ENCODE data around the gene LAMC2. TPM values are rescaled to one million over a fixed set of nuclear protein-coding genes. Genes with fewer than 3 reads are reported as not detected.

The LAMC2 gene
- total RNA-seq, 5 donors from 2014 or later (not counting 1 experiment from before 2014, with no cell fraction given): 0.03 to 0.15 (median 0.09) TPM; not detected in 2

GRCh38 chr1:183275322-183275721, 89.3 kb downstream of the LAMC2 start:
- H3K36me3 ChIP-seq (ENCODE audit: control insufficient read depth in 2 of 2, extremely low read depth in 1 of 2, insufficient read depth in 1 of 2, low read length in 1 of 2): no peaks in the 10 kb centered on the region
- ChIA-PET POLR2A (no interaction called here), CTCF (interaction anchor here in 1 of 2 donors (0.6 to 1.0 kb wide), 2 partner anchors 8 to 672 kb away, joined by 3 read pairs; no protein-coding TSS in a partner anchor)
- no CpG with 5 or more reads among the region's 3 CpGs for WGBS (ENCODE audit: insufficient coverage)
- Mint-ChIP-seq H3K4me3 (no peak overlapping the region), H3K27me3 (peaks cover 5 to 15% of the 10 kb centered on the region in 2 donors), H3K9me3 (no peaks in the 10 kb centered on the region), H3K4me1 (peaks cover 0 to 6% (median 6%) of the 10 kb centered on the region in 3 donors), H3K27ac (no peak overlapping the region), H3K36me3 (no peaks in the 10 kb centered on the region)
- H3K4me1 ChIP-seq (ENCODE audit: control insufficient read depth in 1 of 2, extremely low read depth in 1 of 2, insufficient read depth in 2 of 2, low read length in 2 of 2): no peaks in the 10 kb centered on the region
- no peak for DNase-seq
- no peak overlapping the region for H3K4me3 ChIP-seq (ENCODE audit: control insufficient read depth in 1 of 2, extremely low read depth in 1 of 2, low read length in 1 of 2)
- H3K27ac ChIP-seq (ENCODE audit: low read length): no peak overlapping the region
- no peak for ATAC-seq (replicated peaks in 1 of 4)
- peaks cover 0 to 7% of the 10 kb centered on the region in 2 experiments for H3K27me3 ChIP-seq (replicated peaks in 1 of 2; ENCODE audit: control insufficient read depth in 2 of 2, extremely low read depth in 1 of 2, insufficient read depth in 2 of 2, low read length in 1 of 2)
- H3K9me3 ChIP-seq: no peaks in the 10 kb centered on the region

DNA sequence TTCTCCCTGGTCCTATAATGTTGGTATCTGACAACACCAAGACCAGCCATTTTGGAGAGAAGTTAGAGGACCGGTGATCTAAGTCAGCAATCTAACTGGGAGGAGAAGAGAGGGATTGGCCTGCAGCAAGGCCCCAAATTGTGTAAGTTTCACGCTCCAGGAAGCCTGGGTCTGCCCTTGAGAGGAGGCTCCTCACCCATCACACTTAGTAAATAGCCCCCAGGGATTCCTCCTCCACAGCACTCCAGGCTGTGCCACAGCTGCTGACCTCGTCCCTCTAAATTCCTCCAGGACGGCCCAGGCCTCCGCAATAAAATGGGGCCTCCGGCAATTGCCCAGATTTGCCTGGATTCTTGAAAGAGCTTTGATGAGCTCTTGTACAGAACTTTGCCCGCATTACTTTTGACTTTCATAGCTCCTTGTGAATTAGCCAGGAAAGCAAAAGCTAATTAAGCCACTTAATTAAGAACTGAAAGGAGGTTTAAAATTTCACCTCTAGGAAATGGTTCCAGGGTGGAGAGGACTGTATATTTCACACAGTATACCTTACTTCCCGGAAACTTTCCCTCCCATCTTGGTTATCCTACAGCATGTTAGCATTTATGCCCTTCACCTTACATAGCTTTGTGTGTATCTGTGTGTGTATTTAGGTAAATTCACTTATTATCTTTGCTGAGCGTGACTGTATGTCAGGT, 90.5 kb downstream of the LAMC2 start:
- Histone ChIP-seq H3K4me1 (ENCODE audit: control insufficient read depth in 1 of 2, extremely low read depth in 1 of 2, insufficient read depth in 2 of 2, low read length in 2 of 2) (no peaks in the 10 kb centered on the region), H3K27ac (ENCODE audit: low read length) (no peak overlapping the region), H3K4me3 (ENCODE audit: control insufficient read depth in 1 of 2, extremely low read depth in 1 of 2, low read length in 1 of 2) (no peak overlapping the region), H3K36me3 (ENCODE audit: control insufficient read depth in 2 of 2, extremely low read depth in 1 of 2, insufficient read depth in 1 of 2, low read length in 1 of 2) (no peaks in the 10 kb centered on the region), H3K27me3 (replicated peaks in 1 of 2; ENCODE audit: control insufficient read depth in 2 of 2, extremely low read depth in 1 of 2, insufficient read depth in 2 of 2, low read length in 1 of 2) (peaks cover 0 to 7% of the 10 kb centered on the region in 2 experiments), H3K9me3 (no peaks in the 10 kb centered on the region)
- Mint-ChIP-seq H3K4me1 (peaks cover 0 to 9% (median 6%) of the 10 kb centered on the region in 3 donors), H3K9me3 (no peaks in the 10 kb centered on the region), H3K27ac (no peak overlapping the region), H3K36me3 (no peaks in the 10 kb centered on the region), H3K4me3 (no peak overlapping the region), H3K27me3 (peaks cover 4 to 11% of the 10 kb centered on the region in 2 donors)
- DNase-seq (no peak), ATAC-seq (replicated peaks in 1 of 4) (no peak)
- WGBS (ENCODE audit: insufficient coverage): 96% methylated on average over 4 of the region's 9 CpGs
- POLR2A ChIA-PET: interaction anchor here in 1 of 2 donors (0.6 kb wide), 1 partner anchor 65 kb away, joined by 4 read pairs; no protein-coding TSS in a partner anchor
- CTCF ChIA-PET: interaction anchor here in 1 of 2 donors (0.9 kb wide), 1 partner anchor 639 kb away, joined by 4 read pairs; no protein-coding TSS in a partner anchor

DNA sequence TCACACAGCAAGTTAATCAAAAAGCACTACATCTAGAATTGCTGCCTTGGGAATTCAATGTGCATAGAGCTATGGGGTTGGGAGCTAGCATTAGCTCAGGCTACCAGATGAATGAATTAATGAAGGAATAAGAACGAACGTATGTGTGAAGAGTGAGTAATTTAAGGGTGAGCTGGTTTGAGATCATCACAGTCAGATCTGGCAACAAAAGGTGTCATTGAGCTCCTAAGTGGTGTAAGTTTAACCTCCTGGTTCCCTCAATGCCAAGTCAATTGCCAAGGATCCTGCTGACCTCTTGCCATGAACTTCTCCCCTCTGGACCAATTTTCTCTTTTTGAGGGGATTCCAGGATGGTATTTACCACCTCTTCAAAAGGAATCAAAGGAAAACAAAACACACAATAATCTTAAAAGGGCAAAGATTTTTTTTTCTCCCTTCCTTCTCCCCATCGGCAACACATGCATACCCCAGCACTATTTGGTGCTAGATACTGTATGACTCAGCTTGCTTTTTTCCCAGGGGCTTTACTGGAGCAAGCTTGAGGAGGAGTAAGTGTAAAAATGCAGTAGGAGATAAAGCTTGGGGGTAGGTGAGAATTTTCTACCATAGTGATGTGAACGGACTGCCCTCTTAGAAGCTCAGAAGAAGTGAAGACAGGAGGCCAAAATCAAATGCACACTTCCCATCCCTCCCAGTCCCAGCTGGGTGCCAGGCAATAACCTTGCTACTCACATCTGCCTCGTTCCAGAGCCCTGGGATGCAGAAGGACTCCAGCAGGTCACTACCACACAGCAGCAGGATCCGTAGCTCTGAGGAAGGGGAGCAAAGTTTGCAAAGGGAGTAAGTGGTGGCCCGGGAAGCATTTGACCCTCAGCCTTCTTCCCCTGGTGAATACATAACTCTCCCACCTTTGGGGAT, 92.0 kb downstream of the LAMC2 start:
- Histone ChIP-seq H3K4me1 (ENCODE audit: control insufficient read depth in 1 of 2, extremely low read depth in 1 of 2, insufficient read depth in 2 of 2, low read length in 2 of 2) (no peaks in the 10 kb centered on the region), H3K9me3 (no peaks in the 10 kb centered on the region), H3K36me3 (ENCODE audit: control insufficient read depth in 2 of 2, extremely low read depth in 1 of 2, insufficient read depth in 1 of 2, low read length in 1 of 2) (no peaks in the 10 kb centered on the region), H3K27ac (ENCODE audit: low read length) (no peak overlapping the region), H3K27me3 (replicated peaks in 1 of 2; ENCODE audit: control insufficient read depth in 2 of 2, extremely low read depth in 1 of 2, insufficient read depth in 2 of 2, low read length in 1 of 2) (peaks cover 0 to 14% of the 10 kb centered on the region in 2 experiments), H3K4me3 (ENCODE audit: control insufficient read depth in 1 of 2, extremely low read depth in 1 of 2, low read length in 1 of 2) (no peak overlapping the region)
- H3K36me3 Mint-ChIP-seq: no peaks in the 10 kb centered on the region
- WGBS (ENCODE audit: insufficient coverage): 20% methylated on average over 1 of the region's 7 CpGs
- ATAC-seq (replicated peaks in 1 of 4): no peak
- CTCF ChIA-PET: interaction anchor here in 1 of 2 donors (0.6 kb wide), 1 partner anchor 363 kb away, joined by 4 read pairs; no protein-coding TSS in a partner anchor
- peaks cover 0 to 11% (median 6%) of the 10 kb centered on the region in 3 donors for H3K4me1 Mint-ChIP-seq
- no peak overlapping the region for H3K27ac Mint-ChIP-seq
- H3K27me3 Mint-ChIP-seq: peaks cover 4 to 11% of the 10 kb centered on the region in 2 donors
- no peak for DNase-seq
- POLR2A ChIA-PET: interaction anchor here in 1 of 2 donors (0.6 kb wide), 1 partner anchor 83 kb away, joined by 5 read pairs; no protein-coding TSS in a partner anchor
- no peak overlapping the region for H3K4me3 Mint-ChIP-seq
- no peaks in the 10 kb centered on the region for H3K9me3 Mint-ChIP-seq

GRCh38 chr1:183278739-183279591, 92.9 kb downstream of the LAMC2 start:
- ChIA-PET POLR2A (no interaction called here), CTCF (interaction anchor here in 1 of 2 donors (0.6 kb wide), 1 partner anchor 364 kb away, joined by 4 read pairs; no protein-coding TSS in a partner anchor)
- Mint-ChIP-seq H3K27me3 (peaks cover 4 to 13% of the 10 kb centered on the region in 2 donors), H3K27ac (peak overlapping the region in 1 of 2 donors; percentile 21), H3K9me3 (no peaks in the 10 kb centered on the region), H3K4me3 (no peak overlapping the region), H3K36me3 (no peaks in the 10 kb centered on the region), H3K4me1 (peaks cover 0 to 11% (median 6%) of the 10 kb centered on the region in 3 donors)
- H3K36me3 ChIP-seq (ENCODE audit: control insufficient read depth in 2 of 2, extremely low read depth in 1 of 2, insufficient read depth in 1 of 2, low read length in 1 of 2): no peaks in the 10 kb centered on the region
- no peak overlapping the region for H3K27ac ChIP-seq (ENCODE audit: low read length)
- H3K9me3 ChIP-seq: no peaks in the 10 kb centered on the region
- ATAC-seq (replicated peaks in 1 of 4) (no peak), DNase-seq (no peak)
- peaks cover 0 to 17% of the 10 kb centered on the region in 2 experiments for H3K27me3 ChIP-seq (replicated peaks in 1 of 2; ENCODE audit: control insufficient read depth in 2 of 2, extremely low read depth in 1 of 2, insufficient read depth in 2 of 2, low read length in 1 of 2)
- H3K4me1 ChIP-seq (ENCODE audit: control insufficient read depth in 1 of 2, extremely low read depth in 1 of 2, insufficient read depth in 2 of 2, low read length in 2 of 2): no peaks in the 10 kb centered on the region
- WGBS (ENCODE audit: insufficient coverage): 83% methylated on average over 10 of the region's 12 CpGs
- H3K4me3 ChIP-seq (ENCODE audit: control insufficient read depth in 1 of 2, extremely low read depth in 1 of 2, low read length in 1 of 2): no peak overlapping the region

- H3K27ac ChIP-seq (ENCODE audit: low read length): no peak overlapping the region
- no peaks in the 10 kb centered on the region for H3K9me3 ChIP-seq
- DNase-seq: peak in 1 of 35 experiments; percentile 6
- POLR2A ChIA-PET: no interaction called here
- Mint-ChIP-seq H3K27me3 (peaks cover 9 to 18% of the 10 kb centered on the region in 2 donors), H3K4me3 (no peak overlapping the region), H3K9me3 (no peaks in the 10 kb centered on the region), H3K36me3 (no peaks in the 10 kb centered on the region), H3K27ac (no peak overlapping the region), H3K4me1 (peaks cover 0 to 11% (median 6%) of the 10 kb centered on the region in 3 donors)
- CTCF ChIA-PET: no interaction called here
- WGBS (ENCODE audit: insufficient coverage): 90% methylated on average over 6 of the region's 6 CpGs
- no peaks in the 10 kb centered on the region for H3K4me1 ChIP-seq (ENCODE audit: control insufficient read depth in 1 of 2, extremely low read depth in 1 of 2, insufficient read depth in 2 of 2, low read length in 2 of 2)
- H3K36me3 ChIP-seq (ENCODE audit: control insufficient read depth in 2 of 2, extremely low read depth in 1 of 2, insufficient read depth in 1 of 2, low read length in 1 of 2): no peaks in the 10 kb centered on the region
- peaks cover 0 to 15% of the 10 kb centered on the region in 2 experiments for H3K27me3 ChIP-seq (replicated peaks in 1 of 2; ENCODE audit: control insufficient read depth in 2 of 2, extremely low read depth in 1 of 2, insufficient read depth in 2 of 2, low read length in 1 of 2)
- no peak for ATAC-seq (replicated peaks in 1 of 4)
- H3K4me3 ChIP-seq (ENCODE audit: control insufficient read depth in 1 of 2, extremely low read depth in 1 of 2, low read length in 1 of 2): no peak overlapping the region
These were observed 93.8 kb downstream of the LAMC2 start for GRCh38 chr1:183279835-183280234.

Measured in T-cell (primary cell).